Fibroblast of pulmonary artery (primary cell): ENCODE measurements around the gene FAM163A.

Experiments used
- DNase-seq: peaks from one replicate; pipeline ENCODE4 v3.0.0-alpha.2; 2010; ENCODE audit warnings: low read depth
- H3K4me3 ChIP-seq: replicated peaks from 2 replicates; pipeline ENCODE4 v1.5.1; 2011; ENCODE audit warnings: low read depth, mild to moderate bottlenecking, control low read depth, low read length, moderate library complexity
- TF ChIP-seq, protein P1 (sequence below): IDR thresholded peaks from 2 replicates; pipeline ENCODE4 v1.5.1; 2011; ENCODE audit warnings: mild to moderate bottlenecking, control low read depth, low read length, inconsistent platforms; ENCODE audit errors: missing control alignments

FAM163A gene

DNA sequence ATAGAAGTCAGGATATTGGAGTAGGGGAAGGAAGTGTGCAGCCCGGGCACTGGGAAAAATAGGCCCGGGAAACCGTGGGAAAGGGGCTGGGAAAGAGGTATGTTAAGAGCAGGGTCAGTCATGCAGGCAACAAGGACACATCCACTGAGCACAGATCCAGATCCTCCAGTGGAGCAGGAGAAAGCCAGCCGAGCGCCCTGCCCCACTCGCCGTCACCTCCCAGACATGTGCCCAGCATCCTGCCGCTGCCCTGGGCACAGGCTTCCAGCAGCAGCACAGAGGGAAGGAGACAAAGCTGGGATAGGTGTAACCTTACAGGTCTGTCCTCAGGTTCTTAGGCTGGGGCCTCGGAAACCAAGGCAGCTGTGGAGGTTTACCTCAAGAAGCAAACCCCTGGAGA is 64.2 kb downstream of the FAM163A start:
- TF ChIP-seq, protein P1, sequence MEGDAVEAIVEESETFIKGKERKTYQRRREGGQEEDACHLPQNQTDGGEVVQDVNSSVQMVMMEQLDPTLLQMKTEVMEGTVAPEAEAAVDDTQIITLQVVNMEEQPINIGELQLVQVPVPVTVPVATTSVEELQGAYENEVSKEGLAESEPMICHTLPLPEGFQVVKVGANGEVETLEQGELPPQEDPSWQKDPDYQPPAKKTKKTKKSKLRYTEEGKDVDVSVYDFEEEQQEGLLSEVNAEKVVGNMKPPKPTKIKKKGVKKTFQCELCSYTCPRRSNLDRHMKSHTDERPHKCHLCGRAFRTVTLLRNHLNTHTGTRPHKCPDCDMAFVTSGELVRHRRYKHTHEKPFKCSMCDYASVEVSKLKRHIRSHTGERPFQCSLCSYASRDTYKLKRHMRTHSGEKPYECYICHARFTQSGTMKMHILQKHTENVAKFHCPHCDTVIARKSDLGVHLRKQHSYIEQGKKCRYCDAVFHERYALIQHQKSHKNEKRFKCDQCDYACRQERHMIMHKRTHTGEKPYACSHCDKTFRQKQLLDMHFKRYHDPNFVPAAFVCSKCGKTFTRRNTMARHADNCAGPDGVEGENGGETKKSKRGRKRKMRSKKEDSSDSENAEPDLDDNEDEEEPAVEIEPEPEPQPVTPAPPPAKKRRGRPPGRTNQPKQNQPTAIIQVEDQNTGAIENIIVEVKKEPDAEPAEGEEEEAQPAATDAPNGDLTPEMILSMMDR = no peak
- no peak for DNase-seq
- no peak overlapping the region for H3K4me3 ChIP-seq

DNA sequence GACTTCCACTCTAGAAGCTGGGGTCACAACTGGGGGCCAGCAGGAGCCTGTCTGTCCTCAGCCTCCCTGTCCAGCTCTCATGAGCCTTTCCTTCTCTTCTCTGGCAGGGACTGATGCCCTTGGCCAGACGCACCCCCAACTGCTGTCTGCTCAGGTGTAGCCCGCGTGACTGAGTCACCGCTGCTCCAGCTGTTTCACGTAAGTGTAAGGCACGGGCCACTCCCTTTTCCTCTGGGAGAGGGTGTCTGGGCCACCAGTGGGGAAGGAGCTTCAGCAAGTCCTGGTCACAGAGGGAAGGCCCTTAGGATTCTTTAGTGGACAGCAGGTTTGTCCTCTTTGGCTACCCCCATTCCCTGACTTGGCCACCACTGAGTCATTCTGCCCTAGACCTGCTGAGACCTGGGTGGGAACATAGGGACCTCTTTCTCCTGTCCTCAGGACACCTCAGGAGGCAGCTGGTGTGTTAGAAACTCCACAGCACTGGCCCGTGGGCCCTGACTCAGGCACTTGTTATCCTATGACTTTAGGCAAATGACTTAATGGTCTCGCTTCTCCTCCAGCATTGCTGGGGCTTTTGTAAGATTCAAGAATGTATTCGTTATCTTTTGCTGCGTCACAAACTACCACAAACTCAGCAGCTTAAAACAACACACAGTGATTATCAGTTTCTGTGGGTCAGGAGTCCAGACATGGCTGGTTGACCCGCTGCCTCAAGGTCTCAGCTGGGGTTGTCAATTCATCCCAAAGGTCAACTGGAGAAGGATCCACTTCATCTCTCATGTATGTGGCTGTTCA is 64.8 kb downstream of the FAM163A start:
- peak; percentile 95 for DNase-seq
- TF ChIP-seq, protein P1 = no peak
- no peak overlapping the region for H3K4me3 ChIP-seq

DNA sequence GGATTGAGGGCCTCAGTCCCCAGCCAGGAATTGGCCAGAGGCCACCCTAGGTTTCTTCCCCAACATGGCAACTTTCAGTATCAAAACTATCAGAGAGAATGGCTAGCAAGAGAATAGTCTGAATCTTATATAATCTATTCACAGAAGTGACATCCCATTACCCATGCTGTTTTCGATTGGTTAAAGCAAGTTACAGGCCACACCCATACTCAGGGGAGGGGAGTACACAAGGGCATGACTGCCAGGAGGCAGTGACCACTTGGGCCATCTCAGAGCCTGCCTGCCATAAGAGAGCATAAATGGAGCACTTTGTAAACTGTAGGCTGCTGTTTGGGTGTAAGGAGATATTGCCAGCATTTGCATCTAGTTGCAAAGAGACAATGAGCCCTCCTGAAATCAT is 65.4 kb downstream of the FAM163A start:
- DNase-seq = no peak
- no peak overlapping the region for H3K4me3 ChIP-seq
- TF ChIP-seq, protein P1 = no peak

DNA sequence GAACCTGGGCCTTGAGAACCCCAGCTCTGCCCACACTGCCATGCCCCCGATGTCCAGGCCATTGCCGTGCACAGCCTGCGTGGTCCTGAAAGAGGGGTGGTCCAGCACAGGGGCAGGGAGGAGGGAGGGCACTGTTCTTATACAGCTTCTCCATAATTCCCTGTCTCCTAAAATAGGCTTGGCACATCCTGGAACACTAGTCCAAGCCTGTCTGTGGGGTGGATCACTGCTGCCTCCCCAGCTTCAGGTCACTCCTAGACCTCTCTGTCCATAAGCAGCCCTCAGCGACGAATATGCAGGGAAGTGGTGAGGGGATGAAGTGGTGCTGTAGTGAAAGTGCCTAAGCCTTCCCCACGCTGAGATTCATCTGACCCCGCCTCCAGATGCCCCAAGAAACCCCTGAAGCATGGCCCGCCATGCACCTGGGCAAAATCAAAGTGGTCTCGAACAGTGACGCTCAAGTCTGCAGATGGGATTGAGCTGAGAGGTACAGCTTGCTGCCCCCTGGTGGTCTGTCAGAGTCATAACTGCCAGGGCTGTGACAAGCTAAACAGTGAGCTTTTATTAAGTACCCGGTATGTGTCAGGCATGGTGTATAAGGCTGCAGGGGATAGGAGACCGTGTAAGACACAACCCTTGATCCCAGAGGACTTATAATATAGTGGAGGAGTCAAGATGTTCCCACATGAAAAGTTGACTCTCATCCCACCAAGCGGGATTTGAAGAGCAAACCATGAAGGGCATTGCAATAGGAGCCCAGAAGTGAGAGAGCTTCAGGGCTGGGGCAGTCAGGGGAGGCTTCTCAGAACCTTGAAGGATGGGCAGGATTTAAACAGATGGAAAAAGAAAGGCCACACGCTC is 66.6 kb downstream of the FAM163A start:
- no peak overlapping the region for H3K4me3 ChIP-seq
- DNase-seq = peak; percentile 88
- TF ChIP-seq, protein P1 = peak; percentile 96

DNA sequence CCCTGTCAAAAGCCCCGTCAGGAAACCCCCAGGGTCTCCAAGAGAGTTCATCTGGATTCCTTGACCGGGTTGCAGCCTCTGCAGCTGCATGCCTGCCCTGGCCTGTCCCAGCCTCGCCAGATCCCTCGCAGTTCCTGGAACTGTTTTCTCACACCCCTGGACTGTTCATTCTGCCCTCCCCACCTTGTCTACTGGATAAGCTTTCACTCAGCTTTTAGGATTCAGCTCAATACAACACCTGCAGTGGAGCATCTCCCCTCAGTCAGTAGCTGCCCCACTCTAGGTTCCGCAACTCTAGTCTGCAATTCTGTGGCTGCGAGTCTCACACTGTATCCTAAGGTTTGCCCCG is 67.2 kb downstream of the FAM163A start:
- no peak overlapping the region for H3K4me3 ChIP-seq
- TF ChIP-seq, protein P1 = no peak
- no peak for DNase-seq

DNA sequence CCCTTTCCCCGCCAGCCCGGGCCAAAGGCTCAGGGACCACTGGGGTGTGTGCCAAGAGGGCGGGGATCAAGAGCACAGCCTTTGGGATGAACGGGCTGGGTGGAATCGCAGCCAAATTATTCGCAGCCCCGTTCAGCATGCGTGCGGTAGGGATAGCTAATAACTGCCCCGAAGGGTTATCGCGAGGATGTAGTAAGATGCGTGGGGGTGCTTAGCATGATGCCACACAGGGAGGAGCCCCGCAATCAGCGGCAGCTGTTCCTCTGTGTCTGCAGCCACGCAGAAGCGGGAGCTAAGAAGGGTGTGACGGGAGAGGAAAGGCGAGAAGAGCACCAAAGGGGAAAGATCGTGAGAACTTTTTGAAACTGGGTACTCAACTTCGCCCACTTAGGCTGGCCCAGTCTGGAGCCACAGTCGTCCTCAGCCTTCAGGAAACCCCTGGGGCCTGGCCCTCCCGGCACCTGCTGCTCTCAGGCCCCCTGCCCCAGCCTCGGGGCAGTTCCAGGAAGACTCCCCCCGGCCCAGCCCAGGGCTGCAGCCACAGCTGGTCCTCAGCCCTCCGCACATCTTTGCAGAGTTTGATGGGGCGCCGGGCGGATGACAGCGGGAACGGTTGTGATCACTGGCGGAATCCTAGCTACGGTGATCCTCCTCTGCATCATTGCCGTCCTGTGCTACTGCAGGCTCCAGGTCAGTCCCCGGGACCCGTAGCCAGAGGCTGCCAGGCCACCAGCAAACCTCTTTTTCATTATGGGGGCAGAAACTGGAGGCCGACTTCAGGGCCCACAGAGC is 69.6 kb downstream of the FAM163A start:
- H3K4me3 ChIP-seq = no peak overlapping the region
- peak; percentile 69 for DNase-seq
- TF ChIP-seq, protein P1 = no peak
